Measurements from ENCODE around the gene NR6A1.

DNA sequence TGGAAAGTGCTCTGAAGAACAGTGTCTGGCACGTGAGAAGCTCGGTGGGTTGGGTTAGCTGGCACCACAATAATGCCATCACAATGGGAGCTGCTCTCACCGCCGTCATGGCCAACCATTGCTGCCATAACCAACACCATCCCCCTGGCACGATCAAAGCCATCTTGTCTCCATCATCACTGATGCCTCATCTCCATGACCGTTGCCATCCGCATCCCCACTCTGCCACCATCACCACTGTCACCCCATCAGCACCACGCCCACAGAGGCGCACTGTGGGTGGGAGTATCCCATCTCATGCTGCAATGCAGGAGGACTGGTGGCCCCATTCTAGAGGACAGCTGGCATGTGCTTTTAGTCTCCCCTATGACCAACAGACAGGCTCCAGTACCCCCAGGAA is 287.6 kb downstream of the NR6A1 start:
- no peak for TF ChIP-seq POLR2AphosphoS5 (IDR thresholded peaks at IDR 0.05; ENCODE audit: low read depth)
- TF ChIP-seq, protein P1, sequence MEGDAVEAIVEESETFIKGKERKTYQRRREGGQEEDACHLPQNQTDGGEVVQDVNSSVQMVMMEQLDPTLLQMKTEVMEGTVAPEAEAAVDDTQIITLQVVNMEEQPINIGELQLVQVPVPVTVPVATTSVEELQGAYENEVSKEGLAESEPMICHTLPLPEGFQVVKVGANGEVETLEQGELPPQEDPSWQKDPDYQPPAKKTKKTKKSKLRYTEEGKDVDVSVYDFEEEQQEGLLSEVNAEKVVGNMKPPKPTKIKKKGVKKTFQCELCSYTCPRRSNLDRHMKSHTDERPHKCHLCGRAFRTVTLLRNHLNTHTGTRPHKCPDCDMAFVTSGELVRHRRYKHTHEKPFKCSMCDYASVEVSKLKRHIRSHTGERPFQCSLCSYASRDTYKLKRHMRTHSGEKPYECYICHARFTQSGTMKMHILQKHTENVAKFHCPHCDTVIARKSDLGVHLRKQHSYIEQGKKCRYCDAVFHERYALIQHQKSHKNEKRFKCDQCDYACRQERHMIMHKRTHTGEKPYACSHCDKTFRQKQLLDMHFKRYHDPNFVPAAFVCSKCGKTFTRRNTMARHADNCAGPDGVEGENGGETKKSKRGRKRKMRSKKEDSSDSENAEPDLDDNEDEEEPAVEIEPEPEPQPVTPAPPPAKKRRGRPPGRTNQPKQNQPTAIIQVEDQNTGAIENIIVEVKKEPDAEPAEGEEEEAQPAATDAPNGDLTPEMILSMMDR (IDR thresholded peaks at IDR 0.05; ENCODE audit: insufficient read depth, low read length) = no peak
- TF ChIP-seq GABPA (IDR thresholded peaks at IDR 0.05; ENCODE audit: low read depth) = no peak
- TF ChIP-seq, protein P2, sequence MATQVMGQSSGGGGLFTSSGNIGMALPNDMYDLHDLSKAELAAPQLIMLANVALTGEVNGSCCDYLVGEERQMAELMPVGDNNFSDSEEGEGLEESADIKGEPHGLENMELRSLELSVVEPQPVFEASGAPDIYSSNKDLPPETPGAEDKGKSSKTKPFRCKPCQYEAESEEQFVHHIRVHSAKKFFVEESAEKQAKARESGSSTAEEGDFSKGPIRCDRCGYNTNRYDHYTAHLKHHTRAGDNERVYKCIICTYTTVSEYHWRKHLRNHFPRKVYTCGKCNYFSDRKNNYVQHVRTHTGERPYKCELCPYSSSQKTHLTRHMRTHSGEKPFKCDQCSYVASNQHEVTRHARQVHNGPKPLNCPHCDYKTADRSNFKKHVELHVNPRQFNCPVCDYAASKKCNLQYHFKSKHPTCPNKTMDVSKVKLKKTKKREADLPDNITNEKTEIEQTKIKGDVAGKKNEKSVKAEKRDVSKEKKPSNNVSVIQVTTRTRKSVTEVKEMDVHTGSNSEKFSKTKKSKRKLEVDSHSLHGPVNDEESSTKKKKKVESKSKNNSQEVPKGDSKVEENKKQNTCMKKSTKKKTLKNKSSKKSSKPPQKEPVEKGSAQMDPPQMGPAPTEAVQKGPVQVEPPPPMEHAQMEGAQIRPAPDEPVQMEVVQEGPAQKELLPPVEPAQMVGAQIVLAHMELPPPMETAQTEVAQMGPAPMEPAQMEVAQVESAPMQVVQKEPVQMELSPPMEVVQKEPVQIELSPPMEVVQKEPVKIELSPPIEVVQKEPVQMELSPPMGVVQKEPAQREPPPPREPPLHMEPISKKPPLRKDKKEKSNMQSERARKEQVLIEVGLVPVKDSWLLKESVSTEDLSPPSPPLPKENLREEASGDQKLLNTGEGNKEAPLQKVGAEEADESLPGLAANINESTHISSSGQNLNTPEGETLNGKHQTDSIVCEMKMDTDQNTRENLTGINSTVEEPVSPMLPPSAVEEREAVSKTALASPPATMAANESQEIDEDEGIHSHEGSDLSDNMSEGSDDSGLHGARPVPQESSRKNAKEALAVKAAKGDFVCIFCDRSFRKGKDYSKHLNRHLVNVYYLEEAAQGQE (IDR thresholded peaks at IDR 0.05; ENCODE audit: insufficient replicate concordance, low read depth) = no peak
- TF ChIP-seq SPI1 (IDR thresholded peaks at IDR 0.05; ENCODE audit: borderline replicate concordance, low read depth) = no peak

Measured in HL-60 (cell line).